Medulla oblongata (tissue), 1 donor: ENCODE measurements around the gene BTN3A1.
"Not testable (repeated sequence)": the region's sequence is repeated elsewhere in the genome, so short reads cannot be mapped to it uniquely, and the experiment has no call there.

Source experiments
- DNase-seq: peaks from one replicate; pipeline ENCODE4 v3.0.0-alpha.2; 2015; ENCODE audit errors: extremely low spot score

Gene BTN3A1

GRCh38 chr6:26440977-26441358 is 38.9 kb downstream of the BTN3A1 start:
- DNase-seq: no peak

- DNase-seq: no peak
Observed at GRCh38 chr6:26441977-26442376, 39.9 kb downstream of the BTN3A1 start.

DNA sequence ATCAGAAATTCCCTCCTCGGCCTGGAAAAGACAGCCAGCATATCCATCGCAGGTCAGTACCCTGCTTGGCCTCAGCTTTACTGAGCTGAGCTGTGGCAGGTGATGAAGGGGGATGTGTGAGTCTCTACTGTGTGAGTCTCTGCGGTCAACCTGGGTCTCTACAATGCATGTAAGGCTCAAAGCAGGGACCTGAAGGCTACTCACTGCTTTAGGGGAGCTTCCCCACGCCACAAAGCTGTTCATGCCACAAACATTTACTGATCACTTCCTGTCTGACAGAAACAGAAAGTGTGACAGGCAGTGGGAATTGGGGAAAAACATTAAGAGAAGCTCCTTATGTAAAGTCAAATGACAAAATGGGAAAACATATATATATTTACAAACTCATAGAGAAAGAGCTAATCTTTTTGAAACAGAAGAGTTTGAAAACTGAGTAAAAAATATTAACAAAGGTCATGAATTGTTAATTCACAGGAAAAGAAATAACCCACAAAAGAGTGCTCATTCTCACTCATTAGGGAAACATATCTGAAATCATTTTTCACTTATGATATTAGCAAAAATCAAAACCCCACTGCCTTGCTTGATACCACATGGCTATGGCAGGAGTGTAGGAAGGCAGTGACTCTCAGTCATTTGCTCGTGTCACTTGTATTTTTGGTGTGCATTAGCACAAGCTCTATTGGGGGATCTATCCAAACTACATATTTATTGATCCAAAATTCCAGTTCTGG is 44.0 kb downstream of the BTN3A1 start:
- peak; percentile 19 for DNase-seq

- no peak for DNase-seq
Observed at GRCh38 chr6:26447257-26447656, 45.2 kb downstream of the BTN3A1 start.

DNA sequence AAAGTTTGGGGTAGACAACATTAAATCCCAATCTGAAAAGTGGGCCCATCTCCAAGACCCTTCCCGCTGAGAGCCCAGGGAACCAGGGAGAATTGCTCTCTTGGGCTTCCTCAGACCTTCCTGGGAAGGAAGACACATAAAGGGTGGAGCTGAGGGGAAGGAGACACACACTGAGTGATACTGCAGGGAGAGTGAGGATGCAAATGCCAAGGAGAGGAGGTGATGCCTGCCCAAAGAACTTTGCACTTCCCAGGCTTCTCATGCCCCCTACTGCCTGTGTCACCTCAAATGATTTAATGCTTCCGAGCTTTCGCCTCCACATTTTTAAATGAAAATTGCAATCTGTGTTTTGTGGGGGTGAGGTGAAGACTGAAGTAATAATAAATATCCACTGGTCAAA is 48.2 kb downstream of the BTN3A1 start:
- no peak for DNase-seq

- no peak for DNase-seq
Observed at GRCh38 chr6:26452631-26453235, 50.7 kb downstream of the BTN3A1 start.

GRCh38 chr6:26454631-26455030 is 52.6 kb downstream of the BTN3A1 start:
- DNase-seq: no peak

DNA sequence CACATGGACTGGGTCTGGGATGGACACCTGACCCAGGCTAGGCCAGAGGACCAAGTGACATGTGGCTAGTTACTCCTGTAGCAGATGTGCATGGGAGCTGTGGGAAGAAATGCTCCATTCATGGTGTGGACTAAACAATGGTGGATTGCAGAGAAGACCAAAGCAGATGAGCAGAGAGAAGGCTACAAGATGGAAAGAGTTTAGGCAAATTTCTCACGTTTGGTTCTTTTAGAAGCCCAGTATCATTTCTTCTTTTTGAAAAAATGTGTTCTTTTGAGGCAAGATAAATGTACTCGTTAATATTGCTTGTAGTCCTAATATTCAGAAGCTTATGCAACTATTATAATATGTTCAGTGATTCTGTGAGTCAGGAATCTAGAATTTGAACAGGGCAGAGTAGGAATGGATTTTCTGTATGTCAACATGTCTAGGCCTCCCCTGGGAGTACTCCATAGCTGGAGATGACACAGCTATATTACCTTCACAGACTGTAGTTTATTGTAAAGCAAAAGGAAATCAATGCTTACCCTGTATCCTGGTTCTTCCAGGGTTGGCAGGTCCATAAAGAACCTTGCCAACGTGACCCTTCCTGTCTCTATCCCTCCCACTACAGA is 53.4 kb downstream of the BTN3A1 start:
- DNase-seq: no peak

GRCh38 chr6:26457264-26457805 is 55.3 kb downstream of the BTN3A1 start:
- DNase-seq: no peak

DNA sequence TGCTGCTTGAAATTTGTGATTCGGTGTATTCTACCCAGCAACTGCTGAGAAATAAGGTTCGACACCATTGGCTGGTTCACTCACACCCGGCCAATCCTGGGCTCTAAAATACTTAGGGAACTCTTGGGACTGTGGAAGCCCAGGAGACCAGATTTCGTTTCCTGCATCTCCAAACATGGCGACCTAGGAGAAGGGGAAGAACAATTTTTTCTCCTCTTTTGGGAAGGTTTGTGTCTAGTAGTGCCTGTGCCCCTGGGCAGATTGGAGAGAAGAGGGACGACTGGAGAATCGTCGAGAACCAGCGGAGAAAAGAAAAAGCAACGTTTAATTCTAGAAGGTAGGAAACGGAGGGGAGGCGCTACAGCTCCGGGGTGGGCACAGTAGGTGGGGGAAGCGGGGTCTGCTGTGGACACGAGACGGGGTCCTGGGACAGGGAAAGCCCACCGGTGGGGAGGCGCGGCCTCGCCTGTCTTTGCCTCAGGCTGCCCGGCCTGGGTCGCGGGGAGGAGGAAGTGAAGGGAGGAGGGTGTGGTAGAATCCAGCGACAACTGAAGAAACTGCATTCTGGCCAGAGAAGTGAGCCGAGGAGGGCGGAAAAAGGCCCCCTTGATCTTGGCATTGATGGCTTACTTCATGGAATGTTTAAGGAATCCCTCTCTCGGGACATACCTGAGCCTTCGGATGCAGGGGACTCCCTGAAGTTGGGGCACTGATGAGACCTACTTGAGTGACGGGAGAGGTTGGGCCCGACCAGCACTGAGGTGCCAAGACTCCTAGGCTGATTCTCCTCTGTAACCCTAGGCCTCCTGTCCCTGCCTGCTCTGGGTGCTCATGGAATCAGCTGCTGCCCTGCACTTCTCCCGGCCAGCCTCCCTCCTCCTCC is 56.0 kb downstream of the BTN3A1 start, which contains the start of gene BTN2A1:
Gene BTN2A1, plus strand, starts transcription at position 150 of the 883 bp plus-strand sequence. Its CDS starts 682 bp downstream, at position 832.
- DNase-seq: peak; percentile 99

DNA sequence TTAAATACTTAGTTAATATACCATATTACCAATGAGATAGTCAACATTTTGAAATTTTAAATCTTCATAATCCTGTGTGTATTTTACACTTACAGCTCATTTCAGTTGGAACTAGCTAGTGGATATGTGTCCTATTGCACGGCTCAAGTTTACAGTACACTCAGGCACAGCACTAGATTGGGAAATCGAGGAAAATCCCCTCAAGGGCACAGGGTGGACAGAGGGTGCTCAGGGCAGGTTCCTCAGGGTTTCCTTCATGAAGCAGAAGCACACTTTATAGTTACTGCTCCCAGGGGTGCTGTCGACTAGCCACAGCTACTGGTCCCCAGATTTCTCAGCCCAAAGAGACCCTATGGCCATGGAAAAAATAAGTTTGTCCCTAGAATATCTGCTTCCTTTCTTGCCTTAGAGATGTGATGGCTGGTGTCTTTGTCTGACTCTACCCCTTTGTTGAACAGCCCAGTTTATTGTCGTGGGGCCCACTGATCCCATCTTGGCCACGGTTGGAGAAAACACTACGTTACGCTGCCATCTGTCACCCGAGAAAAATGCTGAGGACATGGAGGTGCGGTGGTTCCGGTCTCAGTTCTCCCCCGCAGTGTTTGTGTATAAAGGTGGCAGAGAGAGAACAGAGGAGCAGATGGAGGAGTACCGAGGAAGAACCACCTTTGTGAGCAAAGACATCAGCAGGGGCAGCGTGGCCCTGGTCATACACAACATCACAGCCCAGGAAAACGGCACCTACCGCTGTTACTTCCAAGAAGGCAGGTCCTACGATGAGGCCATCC is 57.1 kb downstream of the BTN3A1 start:
- no peak for DNase-seq

GRCh38 chr6:26461353-26461752 is 59.3 kb downstream of the BTN3A1 start:
- DNase-seq: not testable (repeated sequence)

DNA sequence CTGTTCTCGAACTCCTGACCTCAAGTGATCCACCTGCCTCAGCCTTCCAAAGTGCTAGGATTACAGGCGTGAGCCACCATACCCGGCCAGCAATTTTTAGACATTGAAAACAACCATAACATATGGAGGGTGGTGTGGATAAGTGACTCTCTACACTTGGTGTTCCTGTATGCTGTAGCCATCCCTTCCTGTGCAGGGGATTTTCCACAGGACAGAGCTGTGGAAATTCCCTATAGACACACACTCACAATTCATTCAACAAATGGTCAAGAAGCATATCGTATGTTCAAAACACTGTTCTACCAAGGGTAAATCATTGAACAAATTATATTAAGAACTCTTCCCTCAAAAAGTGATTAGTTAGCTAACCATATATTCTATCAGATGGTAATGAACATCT is 61.9 kb downstream of the BTN3A1 start:
- no peak for DNase-seq

DNA sequence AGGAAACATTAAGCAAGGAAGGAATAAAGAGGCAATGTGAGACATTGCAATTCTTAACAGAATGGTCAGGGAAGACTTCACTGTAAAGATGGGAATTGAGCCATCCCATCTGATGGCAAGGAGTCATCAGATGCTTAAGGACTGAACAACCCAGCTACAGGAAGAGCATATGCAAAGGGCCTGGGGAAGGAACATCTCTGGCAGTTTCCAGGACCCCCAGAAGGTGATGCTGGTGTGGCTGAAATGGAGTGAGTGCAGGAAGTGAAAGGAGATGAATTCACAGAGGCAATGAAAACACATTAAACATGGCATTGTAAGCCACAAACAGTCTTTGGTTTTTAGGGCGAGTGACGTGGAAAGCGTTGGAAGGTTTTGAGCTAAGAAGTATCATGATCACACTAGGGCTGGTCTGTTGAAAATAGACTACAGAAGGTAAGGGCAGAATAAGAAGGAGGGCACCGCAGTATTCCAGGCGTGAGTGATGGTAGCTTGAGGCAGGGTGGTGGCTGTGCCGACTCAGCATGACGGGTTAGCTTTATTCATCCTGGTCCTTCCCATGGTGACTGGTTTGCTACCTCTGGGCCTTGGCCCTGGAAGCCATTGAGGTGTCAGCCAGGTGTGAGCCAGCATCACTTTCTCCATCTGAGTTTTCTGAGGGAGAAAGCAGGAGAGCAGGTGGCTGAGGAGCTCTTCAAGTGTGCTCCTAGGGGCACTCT is 62.5 kb downstream of the BTN3A1 start:
- DNase-seq: no peak
